GM06990 (cell line): ENCODE results near the gene CCNL2.
"Not testable (repeated sequence)": the region's sequence is repeated elsewhere in the genome, so short reads cannot be mapped to it uniquely, and the experiment has no call there.

ENCODE experiments used
- DNase-seq: peaks from one replicate; pipeline ENCODE4 v3.0.0-alpha.2; 2011; ENCODE audit not compliant: insufficient read length; ENCODE audit errors: extremely low read depth
- H3K27me3 ChIP-seq: replicated peaks from 2 replicates; pipeline ENCODE4 v1.6.0; 2011; ENCODE audit warnings: low read length; ENCODE audit not compliant: control insufficient read depth, insufficient read depth
- H3K36me3 ChIP-seq: 2 replicates; pipeline ENCODE4 v1.5.1; 2011; ENCODE audit warnings: low read length; ENCODE audit not compliant: control insufficient read depth, insufficient read depth
- H3K4me3 ChIP-seq: replicated peaks from 2 replicates; pipeline ENCODE4 v1.5.1; 2011; ENCODE audit warnings: low read depth, mild to moderate bottlenecking, control low read depth, low read length
- TF ChIP-seq, protein P1 (sequence below): IDR thresholded peaks from 2 replicates; pipeline ENCODE4 v1.5.1; 2011; ENCODE audit warnings: low read length, control low read depth, mild to moderate bottlenecking, inconsistent platforms; ENCODE audit not compliant: insufficient read depth, poor library complexity, severe bottlenecking

The CCNL2 gene

GRCh38 chr1:1373815-1374588, 25.1 kb downstream of the CCNL2 start:
- TF ChIP-seq, protein P1, sequence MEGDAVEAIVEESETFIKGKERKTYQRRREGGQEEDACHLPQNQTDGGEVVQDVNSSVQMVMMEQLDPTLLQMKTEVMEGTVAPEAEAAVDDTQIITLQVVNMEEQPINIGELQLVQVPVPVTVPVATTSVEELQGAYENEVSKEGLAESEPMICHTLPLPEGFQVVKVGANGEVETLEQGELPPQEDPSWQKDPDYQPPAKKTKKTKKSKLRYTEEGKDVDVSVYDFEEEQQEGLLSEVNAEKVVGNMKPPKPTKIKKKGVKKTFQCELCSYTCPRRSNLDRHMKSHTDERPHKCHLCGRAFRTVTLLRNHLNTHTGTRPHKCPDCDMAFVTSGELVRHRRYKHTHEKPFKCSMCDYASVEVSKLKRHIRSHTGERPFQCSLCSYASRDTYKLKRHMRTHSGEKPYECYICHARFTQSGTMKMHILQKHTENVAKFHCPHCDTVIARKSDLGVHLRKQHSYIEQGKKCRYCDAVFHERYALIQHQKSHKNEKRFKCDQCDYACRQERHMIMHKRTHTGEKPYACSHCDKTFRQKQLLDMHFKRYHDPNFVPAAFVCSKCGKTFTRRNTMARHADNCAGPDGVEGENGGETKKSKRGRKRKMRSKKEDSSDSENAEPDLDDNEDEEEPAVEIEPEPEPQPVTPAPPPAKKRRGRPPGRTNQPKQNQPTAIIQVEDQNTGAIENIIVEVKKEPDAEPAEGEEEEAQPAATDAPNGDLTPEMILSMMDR = no peak

GRCh38 chr1:1373051-1373814, 25.9 kb downstream of the CCNL2 start:
- TF ChIP-seq, protein P1 = no peak
- DNase-seq = no peak
- no peaks in the 10 kb centered on the region for H3K27me3 ChIP-seq
- peak overlapping the region; percentile 97; the same call in 1 of the 2 replicates for H3K4me3 ChIP-seq
- H3K36me3 ChIP-seq = peaks cover 11% of the 10 kb centered on the region

More at GRCh38 chr1:1373815-1374588, 25.1 kb downstream of the CCNL2 start:
- peak; percentile 23 for DNase-seq
- peaks cover 11% of the 10 kb centered on the region for H3K36me3 ChIP-seq
- H3K27me3 ChIP-seq = no peaks in the 10 kb centered on the region
- peak overlapping the region; percentile 97 for H3K4me3 ChIP-seq

DNA sequence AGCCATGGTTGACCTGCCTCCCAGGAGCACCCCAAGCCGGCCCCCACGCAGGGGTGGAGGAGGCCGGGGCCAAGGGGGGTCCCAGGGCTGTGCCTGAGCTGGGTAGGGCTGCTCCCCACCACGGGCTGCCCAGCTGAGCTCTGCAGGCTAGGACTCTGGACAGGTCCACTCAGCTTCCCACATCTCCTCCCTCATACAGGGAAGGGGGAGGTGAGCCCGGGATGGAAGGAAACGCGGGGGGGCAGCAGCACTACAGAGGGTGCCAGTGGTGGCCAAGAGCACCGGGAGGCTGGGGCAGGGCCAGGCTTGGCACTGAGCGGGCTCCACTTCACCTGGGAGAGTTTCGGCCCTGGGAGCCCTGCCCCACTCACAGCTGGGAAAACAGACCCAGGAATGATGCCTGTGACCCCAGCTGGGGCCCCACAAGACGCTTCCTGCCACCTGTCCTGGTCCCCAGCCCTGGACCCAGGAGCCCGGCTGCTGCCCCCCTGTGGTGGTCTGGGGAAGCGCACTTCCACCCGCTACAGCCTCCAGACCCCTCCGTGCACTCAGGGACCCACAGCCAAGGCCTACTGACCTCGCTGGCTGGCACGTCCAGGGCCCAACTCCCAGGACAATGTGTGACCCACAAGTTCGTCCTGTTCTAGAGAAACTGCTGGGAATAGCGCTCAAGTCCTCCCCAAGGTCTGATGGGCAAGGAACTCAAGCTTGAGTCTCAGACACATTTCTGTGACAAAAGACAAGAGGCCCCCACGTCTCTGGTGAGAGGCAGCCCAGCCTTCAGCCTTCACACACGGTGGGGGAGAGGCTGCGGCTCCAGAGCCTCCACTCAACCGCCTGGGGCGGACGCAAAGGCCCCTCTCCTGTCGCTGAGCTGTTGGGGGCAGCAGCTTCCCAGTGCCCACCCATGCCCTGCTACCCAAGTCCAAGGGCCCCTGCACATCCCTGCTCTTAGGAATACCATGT, 27.1 kb downstream of the CCNL2 start:
- TF ChIP-seq, protein P1 = peak; percentile 98
- Histone ChIP-seq H3K4me3 (no peak overlapping the region), H3K36me3 (peaks cover 11% of the 10 kb centered on the region), H3K27me3 (no peaks in the 10 kb centered on the region)
- DNase-seq = peak; percentile 79

- H3K4me3 ChIP-seq = no peak overlapping the region
- no peak for DNase-seq
- H3K27me3 ChIP-seq = no peaks in the 10 kb centered on the region
- H3K36me3 ChIP-seq = peaks cover 11% of the 10 kb centered on the region
- TF ChIP-seq, protein P1 = no peak
Measured at GRCh38 chr1:1371364-1371745, 27.8 kb downstream of the CCNL2 start.

DNA sequence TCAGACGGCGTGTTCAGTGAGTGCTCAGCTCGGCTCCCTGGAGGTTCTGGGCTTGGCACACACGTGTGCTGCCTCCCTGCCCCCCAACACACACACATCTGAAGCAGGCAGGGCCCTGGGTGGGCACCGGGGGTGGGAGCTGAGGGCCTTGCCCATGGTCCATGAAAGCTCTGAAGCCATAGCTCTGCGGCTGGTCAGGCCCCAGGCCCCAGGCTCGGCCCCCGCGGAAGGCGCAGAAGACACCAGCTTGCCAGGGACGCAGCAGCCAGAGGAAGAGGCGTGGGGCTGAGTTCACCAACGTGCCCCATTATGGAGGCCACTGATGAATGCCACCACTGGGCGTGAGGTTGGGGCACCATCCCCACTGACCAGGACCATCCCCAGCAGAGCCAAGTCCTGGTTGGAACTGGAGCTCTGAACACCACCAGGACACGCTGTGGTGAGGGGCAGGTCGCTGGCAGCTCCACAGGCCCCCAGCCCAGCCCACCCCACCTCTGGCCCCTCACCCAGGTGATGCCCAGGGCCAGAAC, 28.3 kb downstream of the CCNL2 start:
- no peaks in the 10 kb centered on the region for H3K27me3 ChIP-seq
- H3K4me3 ChIP-seq = no peak overlapping the region
- H3K36me3 ChIP-seq = peaks cover 11% of the 10 kb centered on the region
- TF ChIP-seq, protein P1 = no peak
- DNase-seq = no peak

GRCh38 chr1:1370094-1370493, 29.0 kb downstream of the CCNL2 start:
- not testable (repeated sequence) for DNase-seq, H3K4me3 ChIP-seq, H3K27me3 ChIP-seq
- peaks cover 11% of the 10 kb centered on the region for H3K36me3 ChIP-seq
